A549 (cell line): ENCODE measurements around the gene CD300C. TPM values are rescaled to one million over a fixed set of nuclear protein-coding genes. Genes with fewer than 3 reads are reported as not detected.
A peak's percentile ranks its signal among the peaks of the same experiment; 100 is the strongest.

Source experiments
- ATAC-seq, 2 experiments: fragments of 200-7000 bp in 1 of 2; fragments of >200 bp in 1 of 2; cut with Nextera tagmentation in 1 of 2; cut with Tn5 transposase in 1 of 2; 3 replicates each; pipeline versions ENCODE4 v1.8.0 to v1.9.1; 2018 to 2020; ENCODE audit warnings: mild to moderate bottlenecking in 1 of 2, moderate library complexity in 1 of 2
- CTCF ChIA-PET: fragments of 300-600 bp; sonication (Branson Sonifier 250); formaldehyde crosslinking; extraction: SDS; loops from one replicate; lab custom pipeline; 2021; ENCODE audit warnings: antibody characterized with exemption, inconsistent platforms; lab: Yijun Ruan, JAX
- POLR2A ChIA-PET: fragments of 350-600 bp; formaldehyde crosslinking; extraction: SDS; loops from one replicate; lab custom pipeline; 2021; ENCODE audit warnings: antibody characterized with exemption, inconsistent platforms; lab: Yijun Ruan, JAX
- DNase-seq, 2 experiments: peaks; one replicate each; pipeline versions ENCODE4 v3.0.0 to v3.0.0-alpha.2; 2011 to 2016; ENCODE audit warnings: low read depth in 1 of 2, low spot score in 1 of 2
- FAIRE-seq: peaks from 2 replicates; lab custom pipeline; 2011; peaks lifted over from hg19 to GRCh38; lab: Jason Lieb, UNC
- H3K27ac ChIP-seq, 2 experiments: fragments of >200 bp; sonication (Bioruptor Twin); formaldehyde crosslinking; 3 replicates each; pipeline ENCODE4 v1.5.1; 2016 to 2017
- H3K4me1 ChIP-seq: fragments of >200 bp; sonication (Bioruptor Twin); formaldehyde crosslinking; 3 replicates; pipeline ENCODE4 v1.6.1; 2016
- H3K4me2 ChIP-seq: fragments of >200 bp; sonication (Bioruptor Twin); formaldehyde crosslinking; 3 replicates; pipeline ENCODE4 v1.6.1; 2016
- H3K4me3 ChIP-seq: fragments of >200 bp; sonication (Bioruptor Twin); formaldehyde crosslinking; 3 replicates; pipeline ENCODE4 v1.5.1; 2016
- H3K9me3 ChIP-seq: fragments of >200 bp; sonication (Bioruptor Twin); formaldehyde crosslinking; 3 replicates; pipeline ENCODE4 v1.6.1; 2016
- CTCF ChIP-seq: fragments of >200 bp; sonication (Bioruptor Twin); formaldehyde crosslinking; IDR thresholded peaks from 3 replicates; pipeline ENCODE4 v1.5.1; 2016
- E2F6 ChIP-seq: IDR thresholded peaks from 2 replicates; pipeline ENCODE4 v1.6.1; 2012; ENCODE audit warnings: low read depth, borderline replicate concordance
- ELK1 ChIP-seq: fragments of 150-350 bp; IDR thresholded peaks from 2 replicates; pipeline ENCODE4 v1.6.1; 2014; ENCODE audit warnings: low read depth, mild to moderate bottlenecking, low read length
- EP300 ChIP-seq, 2 experiments: fragments of >200 bp; sonication (Bioruptor Twin); formaldehyde crosslinking; IDR thresholded peaks; 2 replicates in 1 of 2; 3 replicates in 1 of 2; pipeline ENCODE4 v1.6.1; 2016 to 2017
- ESRRA ChIP-seq: fragments of 150-350 bp; IDR thresholded peaks from 2 replicates; pipeline ENCODE4 v1.6.1; 2014; ENCODE audit warnings: mild to moderate bottlenecking, low read length, borderline replicate concordance
- FOXS1 ChIP-seq: fragments of 250-450 bp; sonication (Bioruptor Pico); IDR thresholded peaks from 2 replicates; pipeline ENCODE4 v1.5.0; 2020; ENCODE audit warnings: mild to moderate bottlenecking, moderate library complexity
- GATA3 ChIP-seq: IDR thresholded peaks from 2 replicates; pipeline ENCODE4 v1.6.1; 2012; ENCODE audit warnings: borderline replicate concordance
- HOXB13 ChIP-seq: fragments of 250-450 bp; sonication (Bioruptor Pico); IDR thresholded peaks from 2 replicates; pipeline ENCODE4 v1.5.0; 2020; ENCODE audit warnings: low read depth, mild to moderate bottlenecking, moderate library complexity
- PBX3 ChIP-seq: IDR thresholded peaks from 2 replicates; pipeline ENCODE4 v1.6.1; 2012
- RFX5 ChIP-seq: fragments of 450-650 bp; IDR thresholded peaks from 2 replicates; pipeline ENCODE4 v1.7.1; 2014; ENCODE audit warnings: antibody characterized with exemption, mild to moderate bottlenecking, moderate library complexity
- SREBF2 ChIP-seq: fragments of 450-650 bp; IDR thresholded peaks from 2 replicates; pipeline ENCODE4 v1.6.1; 2014; ENCODE audit warnings: mild to moderate bottlenecking, moderate library complexity
- ZC3H11A ChIP-seq: fragments of 450-650 bp; IDR thresholded peaks from 2 replicates; pipeline ENCODE4 v1.6.1; 2014; ENCODE audit warnings: antibody characterized with exemption, mild to moderate bottlenecking
- ZFP36 ChIP-seq: fragments of 450-650 bp; IDR thresholded peaks from 2 replicates; pipeline ENCODE4 v1.6.1; 2014; ENCODE audit warnings: borderline replicate concordance; ENCODE audit not compliant: partially characterized antibody
- WGBS: methylation state at CpG from one replicate; pipeline ENCODE4 v1.1.6; 2017; ENCODE audit errors: missing lambda C conversion rate; 5-methylcytosine and 5-hydroxymethylcytosine counted together
- polyA plus RNA-seq, 4 experiments: library from polyadenylated mRNA; depleted of rRNA in 3 of 4; stranded (reverse); fragments of >200 nt; fragmentation: RNase III in 1 of 4; extraction: RNeasy Plus Mini Kit Qiagen cat#74134 plus additional on column Dnase treatment in 1 of 4; gene quantifications; 2 replicates in 3 of 4; 3 replicates in 1 of 4; pipeline ENCODE4 v1.2.3, GENCODE V29; 2011 to 2017

Gene CD300C
- polyA plus RNA-seq, 2 of the 4 experiments (the other 2 are of a cell fraction), result not detected

- TF ChIP-seq CTCF, result no peak
- TF ChIP-seq FOXS1 (CRISPR knock-in tag), result no peak
- TF ChIP-seq RFX5, result no peak
- TF ChIP-seq, all 56 proteins: peak for 0
Measured at GRCh38 chr17:74585711-74586110, 39.8 kb upstream of the CD300C start (continued).

GRCh38 chr17:74584292-74585060 lies 38.6 kb upstream of the CD300C start:
- no peak overlapping the region for H3K4me2 ChIP-seq
- POLR2A ChIA-PET, result interaction anchor here (1.2 kb wide), 1 partner anchor 15 kb away, joined by 3 read pairs; no protein-coding TSS in a partner anchor
- DNase-seq (no peak), FAIRE-seq (no peak), ATAC-seq (no peak)
- H3K4me1 ChIP-seq, result no peaks in the 10 kb centered on the region
- no peak overlapping the region for H3K4me3 ChIP-seq
- CTCF ChIA-PET, result interaction anchor here (0.7 to 1.7 kb wide), 4 partner anchors 18 to 205 kb away, joined by 3 to 6 read pairs (median 4); partner anchors contain the start of gene CD300H
- TF ChIP-seq HOXB13 (CRISPR knock-in tag), result no peak
- no peak for TF ChIP-seq EP300 (IDR thresholded peaks at IDR 0.05)
- no peak for TF ChIP-seq ZFP36
- no peak overlapping the region for H3K27ac ChIP-seq
- WGBS, result 53% methylated on average over 14 of the region's 14 CpGs
- no peaks in the 10 kb centered on the region for H3K9me3 ChIP-seq

GRCh38 chr17:74582633-74583032 lies 36.7 kb upstream of the CD300C start:
- FAIRE-seq, result no peak
- ATAC-seq, result peak; percentile 25 to 29; a peak in 1 of 6 replicates
- POLR2A ChIA-PET, result no interaction called here
- Histone ChIP-seq H3K4me3 (no peak overlapping the region), H3K4me1 (no peaks in the 10 kb centered on the region), H3K4me2 (no peak overlapping the region), H3K27ac (no peak overlapping the region), H3K9me3 (no peaks in the 10 kb centered on the region)
- CTCF ChIA-PET, result interaction anchor here (1.1 to 8.7 kb wide), 3 partner anchors 9 to 20 kb away, joined by 4 to 53 read pairs (median 6); partner anchors contain the start of genes CD300H and CD300LD
- 62% methylated on average over 10 of the region's 10 CpGs for WGBS
- no peak for DNase-seq
- TF ChIP-seq SREBF2 (no peak), E2F6 (no peak)

- ATAC-seq (no peak), FAIRE-seq (no peak)
- H3K4me1 ChIP-seq, result no peaks in the 10 kb centered on the region
- no peak overlapping the region for H3K4me3 ChIP-seq
- H3K9me3 ChIP-seq, result no peaks in the 10 kb centered on the region
- TF ChIP-seq ELK1, result no peak
- no peak for TF ChIP-seq FOXS1 (CRISPR knock-in tag)
- no peak for TF ChIP-seq EP300 (IDR thresholded peaks at IDR 0.05)
- TF ChIP-seq GATA3, result no peak
- no peak for TF ChIP-seq ZFP36
- TF ChIP-seq SREBF2, result no peak
- no peak for TF ChIP-seq PBX3
- TF ChIP-seq ZC3H11A, result no peak
- no peak for TF ChIP-seq HOXB13 (CRISPR knock-in tag)
- TF ChIP-seq ESRRA, result no peak
- TF ChIP-seq, all 56 proteins: peak for 0
- Histone ChIP-seq H3K27ac (no peak overlapping the region), H3K4me2 (no peak overlapping the region)
- ChIA-PET CTCF (interaction anchor here (1.0 to 8.7 kb wide), 7 partner anchors 10 to 212 kb away, joined by 3 to 53 read pairs (median 6); partner anchors contain the start of gene CD300H), POLR2A (interaction anchor here (0.7 kb wide), 1 partner anchor 11 kb away, joined by 3 read pairs; no protein-coding TSS in a partner anchor)
- DNase-seq, result no peak
- WGBS, result 63% methylated on average over 7 of the region's 7 CpGs
Measured at GRCh38 chr17:74579900-74580299, 34.0 kb upstream of the CD300C start.
